Vagina (tissue), 2 donors: ENCODE data around the gene UPK1A. TPM values are rescaled to one million over a fixed set of nuclear protein-coding genes. Genes with fewer than 3 reads are reported as not detected.

Source experiments
- DNase-seq, 2 donors: peaks; one replicate each; pipeline ENCODE4 v3.0.0-alpha.2; 2017; ENCODE audit errors: extremely low spot score in 2 of 2
- H3K27ac ChIP-seq: fragments of 200-600 bp; sonication (generic); one replicate; pipeline ENCODE4 v1.5.1; 2019
- H3K27me3 ChIP-seq: fragments of 200-600 bp; sonication (generic); one replicate; pipeline ENCODE4 v1.5.1; 2019
- H3K36me3 ChIP-seq, 2 donors: fragments of 200-600 bp; sonication (generic); one replicate each; pipeline ENCODE4 v1.5.1; 2017 to 2019
- H3K4me1 ChIP-seq: fragments of 200-600 bp; sonication (generic); one replicate; pipeline ENCODE4 v1.5.1; 2019
- H3K4me3 ChIP-seq, 2 donors: fragments of 200-600 bp; sonication (generic); 1 replicate in 1 of 2; 2 replicates in 1 of 2; pipeline ENCODE4 v1.5.1; 2016 to 2019
- H3K9me3 ChIP-seq: fragments of 200-600 bp; sonication (generic); one replicate; pipeline ENCODE4 v1.5.1; 2019
- POLR2A ChIP-seq, 2 donors: fragments of 450-650 bp; IDR thresholded peaks; one replicate each; pipeline ENCODE4 v1.6.1; 2017; ENCODE audit warnings: antibody characterized with exemption in 2 of 2, mild to moderate bottlenecking in 2 of 2, moderate library complexity in 2 of 2
- POLR2AphosphoS5 ChIP-seq, 2 donors: sonication (generic); formaldehyde crosslinking; IDR thresholded peaks; one replicate each; pipeline ENCODE4 v1.9.0; 2017; ENCODE audit warnings: antibody characterized with exemption in 2 of 2, mild to moderate bottlenecking in 2 of 2, low read depth in 1 of 2; ENCODE audit not compliant: insufficient read depth in 1 of 2
- intact Hi-C: fragments of 100-400 bp; cut with DNase I; formaldehyde crosslinking; loops from one replicate; pipeline ENCODE4 v1.15.1; 2023
- total RNA-seq: library from RNA; depleted of rRNA; stranded (reverse); fragments of >200 nt; gene quantifications from one replicate; pipeline ENCODE4 v1.2.3, GENCODE V29; 2016
- TF ChIP-seq, protein P1 (sequence below), 3 experiments: fragments of 450-650 bp in 2 of 3; fragments of 200-600 bp in 1 of 3; sonication (generic) in 1 of 3; IDR thresholded peaks; one replicate each; pipeline ENCODE4 v1.5.1; 2017 to 2019; ENCODE audit warnings: antibody characterized with exemption in 3 of 3, mild to moderate bottlenecking in 2 of 3, moderate library complexity in 2 of 3

Gene UPK1A
- total RNA-seq, 1 donor from 2014 or later = 9.1 TPM

- Histone ChIP-seq H3K27ac (no peak overlapping the region), H3K9me3 (no peaks in the 10 kb centered on the region), H3K4me1 (no peaks in the 10 kb centered on the region), H3K4me3 (no peak overlapping the region), H3K36me3 (no peaks in the 10 kb centered on the region), H3K27me3 (no peaks in the 10 kb centered on the region)
- TF ChIP-seq POLR2AphosphoS5 (IDR thresholded peaks at IDR 0.05; ENCODE audit: insufficient read depth in 1 of 2, low read depth in 1 of 2) (no peak), POLR2A (IDR thresholded peaks at IDR 0.05) (no peak)
- TF ChIP-seq, protein P1, sequence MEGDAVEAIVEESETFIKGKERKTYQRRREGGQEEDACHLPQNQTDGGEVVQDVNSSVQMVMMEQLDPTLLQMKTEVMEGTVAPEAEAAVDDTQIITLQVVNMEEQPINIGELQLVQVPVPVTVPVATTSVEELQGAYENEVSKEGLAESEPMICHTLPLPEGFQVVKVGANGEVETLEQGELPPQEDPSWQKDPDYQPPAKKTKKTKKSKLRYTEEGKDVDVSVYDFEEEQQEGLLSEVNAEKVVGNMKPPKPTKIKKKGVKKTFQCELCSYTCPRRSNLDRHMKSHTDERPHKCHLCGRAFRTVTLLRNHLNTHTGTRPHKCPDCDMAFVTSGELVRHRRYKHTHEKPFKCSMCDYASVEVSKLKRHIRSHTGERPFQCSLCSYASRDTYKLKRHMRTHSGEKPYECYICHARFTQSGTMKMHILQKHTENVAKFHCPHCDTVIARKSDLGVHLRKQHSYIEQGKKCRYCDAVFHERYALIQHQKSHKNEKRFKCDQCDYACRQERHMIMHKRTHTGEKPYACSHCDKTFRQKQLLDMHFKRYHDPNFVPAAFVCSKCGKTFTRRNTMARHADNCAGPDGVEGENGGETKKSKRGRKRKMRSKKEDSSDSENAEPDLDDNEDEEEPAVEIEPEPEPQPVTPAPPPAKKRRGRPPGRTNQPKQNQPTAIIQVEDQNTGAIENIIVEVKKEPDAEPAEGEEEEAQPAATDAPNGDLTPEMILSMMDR (IDR thresholded peaks at IDR 0.05) = no peak
- intact Hi-C loops = no loop called here
- DNase-seq = no peak
These were observed 30.5 kb downstream of the UPK1A start for GRCh38 chr19:35696835-35697234.

GRCh38 chr19:35702223-35703012 lies 36.1 kb downstream of the UPK1A start:
- Histone ChIP-seq H3K36me3 (no peaks in the 10 kb centered on the region), H3K27ac (no peak overlapping the region), H3K9me3 (no peaks in the 10 kb centered on the region), H3K27me3 (no peaks in the 10 kb centered on the region), H3K4me1 (peaks cover 9% of the 10 kb centered on the region), H3K4me3 (peak overlapping the region; percentile 54 to 58)
- intact Hi-C loops = no loop called here
- DNase-seq = peak in 1 of 2 donors; percentile 99
- TF ChIP-seq, protein P1 (IDR thresholded peaks at IDR 0.05) = no peak
- TF ChIP-seq POLR2AphosphoS5 (IDR thresholded peaks at IDR 0.05; ENCODE audit: insufficient read depth in 1 of 2, low read depth in 1 of 2) = peak; percentile 74 to 89
- peak in 1 of 2 donors; percentile 21 for TF ChIP-seq POLR2A (IDR thresholded peaks at IDR 0.05)

GRCh38 chr19:35703343-35703742 lies 37.0 kb downstream of the UPK1A start:
- H3K27ac ChIP-seq = no peak overlapping the region
- TF ChIP-seq, protein P1 (IDR thresholded peaks at IDR 0.05) = no peak
- no peak for TF ChIP-seq POLR2AphosphoS5 (IDR thresholded peaks at IDR 0.05; ENCODE audit: insufficient read depth in 1 of 2, low read depth in 1 of 2)
- TF ChIP-seq POLR2A (IDR thresholded peaks at IDR 0.05) = no peak
- H3K4me3 ChIP-seq = no peak overlapping the region
- H3K36me3 ChIP-seq = no peaks in the 10 kb centered on the region
- H3K27me3 ChIP-seq = no peaks in the 10 kb centered on the region
- intact Hi-C loops = no loop called here
- H3K9me3 ChIP-seq = no peaks in the 10 kb centered on the region
- no peak for DNase-seq
- peaks cover 9% of the 10 kb centered on the region for H3K4me1 ChIP-seq

DNA sequence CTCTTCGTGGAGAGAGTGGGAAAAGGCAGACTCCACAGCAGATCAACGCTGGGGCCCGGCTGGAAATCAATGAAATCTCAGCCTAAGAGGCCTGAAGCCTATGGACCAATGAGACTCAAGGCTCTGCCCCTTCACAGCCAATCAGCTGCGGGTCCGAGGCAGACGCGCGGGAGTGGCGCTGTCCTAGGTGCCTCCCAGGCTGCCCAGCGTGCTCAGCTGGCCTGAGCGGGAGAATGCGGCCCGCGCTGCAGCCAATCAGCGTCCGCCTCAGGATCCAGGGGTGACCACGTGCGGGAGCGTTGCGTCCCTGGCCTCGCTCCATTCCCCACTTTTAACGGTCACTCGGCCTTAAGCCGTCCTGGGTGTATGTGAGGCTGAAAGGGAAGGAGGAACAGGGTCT lies 37.9 kb downstream of the UPK1A start, which contains the start of gene ZBTB32:
Gene ZBTB32 (plus strand): TSS at position 341 of the 400 bp plus-strand sequence. CDS start 10,069 bp downstream, outside the sequence.
- Histone ChIP-seq H3K4me1 (peaks cover 9% of the 10 kb centered on the region), H3K9me3 (no peaks in the 10 kb centered on the region), H3K36me3 (no peaks in the 10 kb centered on the region), H3K4me3 (no peak within 1 kb of the TSS), H3K27ac (no peak within 1 kb of the TSS), H3K27me3 (no peaks in the 10 kb centered on the region)
- DNase-seq = no peak
- TF ChIP-seq POLR2A (IDR thresholded peaks at IDR 0.05) (no peak), POLR2AphosphoS5 (IDR thresholded peaks at IDR 0.05; ENCODE audit: insufficient read depth in 1 of 2, low read depth in 1 of 2) (no peak)
- TF ChIP-seq, protein P1 (IDR thresholded peaks at IDR 0.05) = no peak
- intact Hi-C loops = no loop called here

- no peak for DNase-seq
- no peaks in the 10 kb centered on the region for H3K4me1 ChIP-seq
- TF ChIP-seq, protein P1 (IDR thresholded peaks at IDR 0.05) = no peak
- TF ChIP-seq POLR2A (IDR thresholded peaks at IDR 0.05) (no peak), POLR2AphosphoS5 (IDR thresholded peaks at IDR 0.05; ENCODE audit: insufficient read depth in 1 of 2, low read depth in 1 of 2) (no peak)
- no peaks in the 10 kb centered on the region for H3K9me3 ChIP-seq
- no peaks in the 10 kb centered on the region for H3K36me3 ChIP-seq
- H3K4me3 ChIP-seq = no peak overlapping the region
- intact Hi-C loops = no loop called here
- H3K27me3 ChIP-seq = no peaks in the 10 kb centered on the region
- H3K27ac ChIP-seq = no peak overlapping the region
These were observed 42.1 kb downstream of the UPK1A start for GRCh38 chr19:35708391-35708790.
